AG04450 (cell line): ENCODE measurements around the gene F13A1. TPM values are rescaled to one million over a fixed set of nuclear protein-coding genes. Genes with fewer than 3 reads are reported as not detected.

ENCODE experiments used
- CTCF ChIA-PET: fragments of 300-600, 350-600 bp; formaldehyde crosslinking; extraction: SDS; loops from one replicate; lab custom pipeline; 2022; ENCODE audit warnings: antibody characterized with exemption, inconsistent platforms; lab: Charles Lee
- POLR2A ChIA-PET: fragments of 350-600 bp; formaldehyde crosslinking; extraction: SDS; loops from one replicate; lab custom pipeline; 2021; ENCODE audit warnings: antibody characterized with exemption, inconsistent platforms; lab: Yijun Ruan, JAX
- DNase-seq: peaks from one replicate; pipeline ENCODE4 v3.0.0-alpha.2; 2011; ENCODE audit warnings: low read depth, low spot score
- H3K27ac ChIP-seq: one replicate; pipeline ENCODE4 v1.5.1; 2012; ENCODE audit warnings: low read depth, low read length, control low read depth
- H3K27me3 ChIP-seq: one replicate; pipeline ENCODE4 v1.6.0; 2012; ENCODE audit warnings: low read length; ENCODE audit not compliant: control insufficient read depth, insufficient read depth
- H3K4me3 ChIP-seq: 2 replicates; pipeline ENCODE4 v1.5.1; 2011; ENCODE audit warnings: mild to moderate bottlenecking, low read depth, low read length, control low read depth
- H3K9me3 ChIP-seq: 2 replicates; pipeline ENCODE4 v1.5.1; 2012; ENCODE audit warnings: low read length; ENCODE audit not compliant: control insufficient read depth, insufficient read depth
- CTCF ChIP-seq: IDR thresholded peaks from 2 replicates; pipeline ENCODE4 v1.5.1; 2011; ENCODE audit warnings: low read depth, low read length, control low read depth, inconsistent platforms
- polyA plus RNA-seq: library from polyadenylated mRNA; depleted of rRNA; stranded (reverse); fragments of >200 nt; gene quantifications from 2 replicates; pipeline ENCODE4 v1.2.3, GENCODE V29; 2011

F13A1 gene
- polyA plus RNA-seq, 1 experiment, result not detected

- DNase-seq, result no peak
- POLR2A ChIA-PET, result no interaction called here
- CTCF ChIA-PET, result no interaction called here
- Histone ChIP-seq H3K27me3 (no peaks in the 10 kb centered on the region), H3K27ac (no peak overlapping the region), H3K4me3 (no peak overlapping the region), H3K9me3 (peaks cover 15% of the 10 kb centered on the region; the same call in 1 of the 2 replicates)
- TF ChIP-seq CTCF, result no peak
Observed at GRCh38 chr6:6251555-6252280, 68.7 kb downstream of the F13A1 start.

- no peak overlapping the region for H3K4me3 ChIP-seq
- H3K9me3 ChIP-seq, result peaks cover 26% of the 10 kb centered on the region; the same call in 1 of the 2 replicates
- no peak overlapping the region for H3K27ac ChIP-seq
- no peaks in the 10 kb centered on the region for H3K27me3 ChIP-seq
- no peak for TF ChIP-seq CTCF
- POLR2A ChIA-PET, result no interaction called here
- no peak for DNase-seq
- CTCF ChIA-PET, result no interaction called here
Observed at GRCh38 chr6:6248651-6249050, 71.8 kb downstream of the F13A1 start.

- TF ChIP-seq CTCF, result no peak
- ChIA-PET CTCF (no interaction called here), POLR2A (no interaction called here)
- Histone ChIP-seq H3K4me3 (no peak overlapping the region), H3K27me3 (no peaks in the 10 kb centered on the region), H3K9me3 (peaks cover 25% of the 10 kb centered on the region; the same call in 1 of the 2 replicates), H3K27ac (no peak overlapping the region)
- DNase-seq, result no peak
Observed at GRCh38 chr6:6246544-6246943, 73.9 kb downstream of the F13A1 start.

- no peaks in the 10 kb centered on the region for H3K27me3 ChIP-seq
- no peak for DNase-seq
- no peak overlapping the region for H3K4me3 ChIP-seq
- POLR2A ChIA-PET, result no interaction called here
- no peak overlapping the region for H3K27ac ChIP-seq
- H3K9me3 ChIP-seq, result peaks cover 21% of the 10 kb centered on the region; the same call in 1 of the 2 replicates
- CTCF ChIA-PET, result no interaction called here
- TF ChIP-seq CTCF, result no peak
Observed at GRCh38 chr6:6244624-6245023, 75.8 kb downstream of the F13A1 start.

- peaks cover 17% of the 10 kb centered on the region; the same call in 1 of the 2 replicates for H3K9me3 ChIP-seq
- POLR2A ChIA-PET, result no interaction called here
- no peak overlapping the region for H3K4me3 ChIP-seq
- no peaks in the 10 kb centered on the region for H3K27me3 ChIP-seq
- TF ChIP-seq CTCF, result no peak
- CTCF ChIA-PET, result no interaction called here
- DNase-seq, result no peak
- no peak overlapping the region for H3K27ac ChIP-seq
Observed at GRCh38 chr6:6243846-6244245, 76.6 kb downstream of the F13A1 start.
